IMR-90 (cell line): ENCODE measurements around the gene GRIK1. TPM values are rescaled to one million over a fixed set of nuclear protein-coding genes. Genes with fewer than 3 reads are reported as not detected.

ENCODE experiments used
- ATAC-seq: fragments of 200-7000 bp; cut with Tn5 transposase; 2 replicates; pipeline ENCODE4 v1.9.1; 2020; ENCODE audit warnings: low read depth, mild to moderate bottlenecking, moderate library complexity
- BruUV-seq: library from RNA; stranded (reverse); fragments of 400-500 nt; replicated peaks from 2 replicates; lab custom pipeline; 2021; lab: Mats Ljungman, UMichigan
- CTCF ChIA-PET: fragments of 300-600 bp; formaldehyde crosslinking; extraction: SDS; loops from one replicate; lab custom pipeline; 2021; ENCODE audit warnings: antibody characterized with exemption; lab: Yijun Ruan, JAX
- POLR2A ChIA-PET: fragments of 300-600 bp; sonication (Branson Sonifier 250); formaldehyde crosslinking; loops from one replicate; lab custom pipeline; 2022; ENCODE audit warnings: antibody characterized with exemption; ENCODE audit not compliant: unreplicated experiment; lab: Charles Lee
- DNase-seq: peaks from one replicate; pipeline ENCODE4 v3.0.0; 2013
- H2AFZ ChIP-seq: replicated peaks from 2 replicates; pipeline ENCODE3; 2013; ENCODE audit warnings: low read length, mild to moderate bottlenecking; ENCODE audit not compliant: poor library complexity
- H2AK5ac ChIP-seq: 2 replicates; pipeline ENCODE4 v1.6.1; 2013; ENCODE audit warnings: low read depth, low read length, inconsistent platforms
- H2AK9ac ChIP-seq: replicated peaks from 2 replicates; pipeline ENCODE3; 2013; ENCODE audit warnings: mild to moderate bottlenecking, low read depth, low read length, moderate library complexity; ENCODE audit not compliant: poor library complexity
- H2BK120ac ChIP-seq: 2 replicates; pipeline ENCODE4 v1.6.1; 2013; ENCODE audit warnings: low read depth, low read length, inconsistent platforms
- H2BK15ac ChIP-seq: 3 replicates; pipeline ENCODE4 v1.6.1; 2013; ENCODE audit warnings: low read depth, low read length, inconsistent platforms
- H2BK20ac ChIP-seq: 2 replicates; pipeline ENCODE4 v1.6.1; 2013; ENCODE audit warnings: low read depth, mild to moderate bottlenecking, inconsistent platforms, low read length, moderate library complexity
- H2BK5ac ChIP-seq: 2 replicates; pipeline ENCODE4 v1.6.1; 2013; ENCODE audit warnings: mild to moderate bottlenecking, low read depth, low read length, inconsistent platforms; ENCODE audit not compliant: poor library complexity, severe bottlenecking
- H3K14ac ChIP-seq: replicated peaks from 2 replicates; pipeline ENCODE4 v1.6.1; 2013; ENCODE audit warnings: low read depth, low read length, inconsistent platforms
- H3K18ac ChIP-seq: 2 replicates; pipeline ENCODE4 v1.6.1; 2013; ENCODE audit warnings: low read depth, low read length, control low read depth
- H3K23ac ChIP-seq: 2 replicates; pipeline ENCODE4 v1.6.1; 2013; ENCODE audit warnings: low read depth, low read length, inconsistent platforms
- H3K27ac ChIP-seq: 2 replicates; pipeline ENCODE4 v1.5.1; 2013; ENCODE audit warnings: mild to moderate bottlenecking, control low read depth, low read length; ENCODE audit not compliant: insufficient read depth
- H3K27me3 ChIP-seq: 2 replicates; pipeline ENCODE4 v1.6.1; 2013; ENCODE audit warnings: low read length; ENCODE audit not compliant: control insufficient read depth, insufficient read depth
- H3K36me3 ChIP-seq: 2 replicates; pipeline ENCODE4 v1.6.1; 2013; ENCODE audit warnings: low read length, mixed read lengths; ENCODE audit not compliant: control insufficient read depth, insufficient read depth
- H3K4ac ChIP-seq: 2 replicates; pipeline ENCODE4 v1.6.1; 2013; ENCODE audit warnings: low read depth, low read length, inconsistent platforms
- H3K4me1 ChIP-seq: 2 replicates; pipeline ENCODE4 v1.6.1; 2013; ENCODE audit warnings: low read length, mixed read lengths; ENCODE audit not compliant: control insufficient read depth, insufficient read depth
- H3K4me2 ChIP-seq: 2 replicates; pipeline ENCODE4 v1.6.1; 2013; ENCODE audit warnings: low read depth, mild to moderate bottlenecking, control low read depth, low read length, moderate library complexity
- H3K4me3 ChIP-seq: 2 replicates; pipeline ENCODE4 v1.5.1; 2013; ENCODE audit warnings: low read depth, mild to moderate bottlenecking, control low read depth, low read length, moderate library complexity; ENCODE audit not compliant: insufficient read depth
- H3K56ac ChIP-seq: 2 replicates; pipeline ENCODE4 v1.6.1; 2013; ENCODE audit warnings: low read length, inconsistent platforms; ENCODE audit not compliant: insufficient read depth; ENCODE audit errors: extremely low read depth
- H3K79me1 ChIP-seq, 2 experiments: 2 replicates each; pipeline ENCODE4 v1.6.1; 2013; ENCODE audit warnings: low read length in 2 of 2, inconsistent platforms in 1 of 2, low read depth in 1 of 2
- H3K9ac ChIP-seq: 2 replicates; pipeline ENCODE4 v1.6.1; 2013; ENCODE audit warnings: low read depth, low read length, control low read depth
- H3K9me1 ChIP-seq: 2 replicates; pipeline ENCODE4 v1.6.1; 2013; ENCODE audit warnings: low read length, inconsistent platforms; ENCODE audit not compliant: insufficient read depth
- H3K9me3 ChIP-seq: 2 replicates; pipeline ENCODE4 v1.6.1; 2013; ENCODE audit warnings: low read length; ENCODE audit not compliant: control insufficient read depth, insufficient read depth
- H4K20me1 ChIP-seq: 2 replicates; pipeline ENCODE4 v1.6.1; 2013; ENCODE audit warnings: low read length, inconsistent platforms; ENCODE audit not compliant: insufficient read depth
- H4K5ac ChIP-seq: 2 replicates; pipeline ENCODE4 v1.6.1; 2013; ENCODE audit warnings: mild to moderate bottlenecking, low read depth, low read length, control low read depth
- H4K8ac ChIP-seq, 2 experiments: 2 replicates each; pipeline ENCODE4 v1.6.1; 2013; ENCODE audit warnings: low read depth in 2 of 2, low read length in 2 of 2, control low read depth in 1 of 2, inconsistent platforms in 1 of 2
- H4K91ac ChIP-seq: 2 replicates; pipeline ENCODE4 v1.6.1; 2013; ENCODE audit warnings: low read depth, low read length, inconsistent platforms; ENCODE audit not compliant: insufficient read depth
- BHLHE40 ChIP-seq: fragments of 150-350 bp; IDR thresholded peaks from 2 replicates; pipeline ENCODE4 v1.6.1; 2016; ENCODE audit warnings: mild to moderate bottlenecking, low read depth, low read length
- CEBPB ChIP-seq: IDR thresholded peaks from 2 replicates; pipeline ENCODE4 v1.6.1; 2012; ENCODE audit warnings: low read depth, low read length, improper control_type of control experiment
- FOS ChIP-seq: fragments of 150-350 bp; IDR thresholded peaks from 2 replicates; pipeline ENCODE4 v1.6.1; 2016; ENCODE audit warnings: low read depth, low read length
- MAZ ChIP-seq: IDR thresholded peaks from 2 replicates; pipeline ENCODE4 v1.6.1; 2012; ENCODE audit warnings: low read depth, mild to moderate bottlenecking, low read length, improper control_type of control experiment, moderate library complexity, borderline replicate concordance
- MXI1 ChIP-seq: IDR thresholded peaks from 2 replicates; pipeline ENCODE4 v1.6.1; 2012; ENCODE audit warnings: low read depth, mild to moderate bottlenecking, low read length, moderate library complexity, borderline replicate concordance
- POLR2A ChIP-seq: IDR thresholded peaks from 2 replicates; pipeline ENCODE4 v1.6.1; 2012; ENCODE audit warnings: mild to moderate bottlenecking, low read depth, low read length
- RAD21 ChIP-seq: IDR thresholded peaks from 2 replicates; pipeline ENCODE4 v1.6.1; 2012; ENCODE audit warnings: low read length, improper control_type of control experiment
- RCOR1 ChIP-seq: IDR thresholded peaks from 2 replicates; pipeline ENCODE4 v1.6.1; 2012; ENCODE audit warnings: mild to moderate bottlenecking, low read length, improper control_type of control experiment; ENCODE audit not compliant: insufficient replicate concordance
- RFX5 ChIP-seq: IDR thresholded peaks from 2 replicates; pipeline ENCODE4 v1.8.0; 2012; ENCODE audit warnings: low read depth, mild to moderate bottlenecking, low read length, moderate library complexity
- SMC3 ChIP-seq: fragments of 150-350 bp; IDR thresholded peaks from 2 replicates; pipeline ENCODE4 v1.6.1; 2016; ENCODE audit warnings: low read depth, mild to moderate bottlenecking, antibody characterized with exemption, low read length, moderate library complexity
- USF2 ChIP-seq: fragments of 150-350 bp; IDR thresholded peaks from 2 replicates; pipeline ENCODE4 v1.6.1; 2017; ENCODE audit warnings: mild to moderate bottlenecking, antibody characterized with exemption, low read length, low read depth
- WGBS, 2 experiments: methylation state at CpG; one replicate each; pipeline versions ENCODE4 v1.1.5 to v1.1.7; 2013; ENCODE audit warnings: missing lambda C conversion rate in 2 of 2; ENCODE audit not compliant: insufficient read length in 1 of 2; ENCODE audit errors: extremely low coverage in 2 of 2; 5-methylcytosine and 5-hydroxymethylcytosine counted together
- dilution Hi-C: fragments of 300-500 bp; cut with HindIII; formaldehyde crosslinking; loops from one replicate; pipeline ENCODE4 v1.14.3; 2018; ENCODE audit warnings: low sequenced_read_pairs; ENCODE audit not compliant: unreplicated experiment
- in situ Hi-C: fragments of 300-500 bp; cut with MboI; formaldehyde crosslinking; loops from 3 replicates; pipeline ENCODE4 v1.14.3; 2019; ENCODE audit warnings: low sequenced_read_pairs, inconsistent platforms, mixed read lengths
- intact Hi-C: fragments of 100-400 bp; cut with micrococcal nuclease; formaldehyde crosslinking; loops from 2 replicates; pipeline ENCODE4 v1.10.0; 2022
- polyA plus RNA-seq, 3 experiments: library from polyadenylated mRNA; depleted of rRNA; stranded (reverse); fragments of >200 nt; gene quantifications; 2 replicates each; pipeline ENCODE4 v1.2.3, GENCODE V29; 2012; ENCODE audit warnings: low replicate concordance in 1 of 3
- total RNA-seq: library from RNA; depleted of rRNA; stranded (reverse); fragments of >200 nt; gene quantifications from 2 replicates; pipeline ENCODE4 v1.2.3, GENCODE V29; 2012
- TF ChIP-seq, protein P1 (sequence below): conservative IDR thresholded peaks from 2 replicates; pipeline ENCODE4 v1.5.1; 2012; ENCODE audit warnings: mild to moderate bottlenecking, low read depth, low read length, improper control_type of control experiment

Gene GRIK1
- total and polyA plus RNA-seq, 2 of the 4 experiments (the other 2 are of a cell fraction) = not detected

GRCh38 chr21:29637134-29637533 is 302.7 kb downstream of the GRIK1 start:
- POLR2A ChIA-PET = no interaction called here
- Histone ChIP-seq H3K9me1 (no peaks in the 10 kb centered on the region), H3K9ac (no peak overlapping the region), H3K18ac (no peak overlapping the region), H2BK20ac (no peak overlapping the region), H2BK15ac (no peak overlapping the region), H4K5ac (no peak overlapping the region), H3K56ac (no peak overlapping the region), H3K36me3 (no peaks in the 10 kb centered on the region), H2AK5ac (no peak overlapping the region), H2BK120ac (no peak overlapping the region), H4K91ac (no peak overlapping the region), H2AFZ (no peak overlapping the region), H3K14ac (no peak overlapping the region), H3K4me2 (no peak overlapping the region), H3K23ac (no peak overlapping the region), H3K27ac (no peak overlapping the region), H3K9me3 (no peaks in the 10 kb centered on the region), H3K79me1 (no peaks in the 10 kb centered on the region), H3K4ac (no peak overlapping the region), H4K8ac (no peak overlapping the region), H3K4me3 (no peak overlapping the region), H3K27me3 (no peaks in the 10 kb centered on the region), H2BK5ac (no peak overlapping the region), H4K20me1 (no peaks in the 10 kb centered on the region), H3K4me1 (no peaks in the 10 kb centered on the region), H2AK9ac (no peak overlapping the region)
- no CpG with 5 or more reads among the region's 4 CpGs for WGBS, 2 experiments
- BruUV-seq = no TSS peak
- ATAC-seq = no peak
- dilution Hi-C loops = no loop called here
- TF ChIP-seq RCOR1 (no peak), RAD21 (no peak), RFX5 (no peak), CEBPB (no peak), POLR2A (no peak), MAZ (no peak), FOS (no peak), MXI1 (no peak), SMC3 (no peak), BHLHE40 (no peak), USF2 (no peak)
- TF ChIP-seq, protein P1, sequence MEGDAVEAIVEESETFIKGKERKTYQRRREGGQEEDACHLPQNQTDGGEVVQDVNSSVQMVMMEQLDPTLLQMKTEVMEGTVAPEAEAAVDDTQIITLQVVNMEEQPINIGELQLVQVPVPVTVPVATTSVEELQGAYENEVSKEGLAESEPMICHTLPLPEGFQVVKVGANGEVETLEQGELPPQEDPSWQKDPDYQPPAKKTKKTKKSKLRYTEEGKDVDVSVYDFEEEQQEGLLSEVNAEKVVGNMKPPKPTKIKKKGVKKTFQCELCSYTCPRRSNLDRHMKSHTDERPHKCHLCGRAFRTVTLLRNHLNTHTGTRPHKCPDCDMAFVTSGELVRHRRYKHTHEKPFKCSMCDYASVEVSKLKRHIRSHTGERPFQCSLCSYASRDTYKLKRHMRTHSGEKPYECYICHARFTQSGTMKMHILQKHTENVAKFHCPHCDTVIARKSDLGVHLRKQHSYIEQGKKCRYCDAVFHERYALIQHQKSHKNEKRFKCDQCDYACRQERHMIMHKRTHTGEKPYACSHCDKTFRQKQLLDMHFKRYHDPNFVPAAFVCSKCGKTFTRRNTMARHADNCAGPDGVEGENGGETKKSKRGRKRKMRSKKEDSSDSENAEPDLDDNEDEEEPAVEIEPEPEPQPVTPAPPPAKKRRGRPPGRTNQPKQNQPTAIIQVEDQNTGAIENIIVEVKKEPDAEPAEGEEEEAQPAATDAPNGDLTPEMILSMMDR = no peak
- CTCF ChIA-PET = no interaction called here
- DNase-seq = no peak
- intact Hi-C loops = no loop called here
- in situ Hi-C loops = no loop called here
